NCI-H2196 (cell line): ENCODE data around the gene MAEA.

Experiments used
- DNase-seq: peaks from one replicate; lab custom pipeline; 2025; ENCODE audit not compliant: unreplicated experiment; lab: John Stamatoyannopoulos, UW

Gene MAEA

GRCh38 chr4:1349359-1350168 lies 59.9 kb downstream of the MAEA start:
- DNase-seq = no peak

- no peak for DNase-seq
Observed at GRCh38 chr4:1350169-1350520, 60.5 kb downstream of the MAEA start.

DNA sequence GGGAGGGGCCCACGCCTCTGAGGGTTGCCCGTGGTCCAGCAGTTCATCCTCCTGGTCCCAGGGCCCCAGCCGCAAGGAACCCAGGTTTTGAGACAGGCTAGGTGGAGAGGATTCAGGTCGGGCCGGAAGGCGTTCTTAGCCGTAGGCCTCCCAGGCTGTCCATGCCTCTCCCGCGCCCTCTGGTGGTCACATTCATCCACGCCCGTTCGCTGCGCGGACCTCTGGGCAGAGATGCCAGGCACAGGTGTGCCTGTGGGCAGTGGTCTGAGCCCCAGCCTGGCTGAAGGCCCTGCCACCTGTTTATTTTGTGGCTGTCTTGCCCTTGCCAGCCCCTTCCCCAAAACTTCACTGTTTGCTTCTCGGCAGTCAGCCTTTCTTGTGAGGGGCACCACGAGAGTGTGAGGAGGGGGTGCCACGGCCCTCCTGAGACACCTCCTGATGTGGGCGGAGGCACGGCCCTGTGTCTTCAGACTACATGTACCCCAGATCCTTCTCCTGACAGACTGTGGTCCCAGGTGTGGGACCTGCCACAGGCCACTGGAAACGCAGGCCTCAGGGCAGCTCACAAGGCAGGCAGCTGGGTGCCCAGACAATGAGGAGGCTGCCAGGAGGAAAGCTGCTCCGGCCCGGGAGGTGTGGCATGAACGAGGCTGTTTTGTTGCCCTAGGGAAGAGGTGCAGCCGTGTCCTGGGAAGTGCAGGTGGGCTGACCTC lies 62.3 kb downstream of the MAEA start:
- peak; percentile 90 for DNase-seq

DNA sequence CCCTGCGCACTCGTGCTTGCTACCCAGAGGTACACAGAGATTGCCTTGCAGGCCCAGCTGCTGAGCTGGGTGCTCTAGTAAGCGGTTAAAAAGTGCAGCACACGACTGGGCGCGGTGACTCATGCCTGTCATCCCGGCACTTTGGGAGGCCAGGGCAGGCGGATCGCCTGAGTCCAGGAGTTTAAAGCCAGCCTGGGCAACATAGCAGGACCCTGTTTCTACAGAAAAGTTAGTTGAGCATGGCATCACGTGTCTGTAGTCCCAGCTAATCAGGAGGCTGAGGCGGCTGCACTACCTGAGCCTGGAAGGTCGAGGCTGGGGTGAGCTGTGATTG lies 62.8 kb downstream of the MAEA start:
- DNase-seq = no peak

GRCh38 chr4:1353186-1354055 lies 63.7 kb downstream of the MAEA start:
- DNase-seq = no peak

- DNase-seq = no peak
Observed at GRCh38 chr4:1354136-1354982, 64.7 kb downstream of the MAEA start.

DNA sequence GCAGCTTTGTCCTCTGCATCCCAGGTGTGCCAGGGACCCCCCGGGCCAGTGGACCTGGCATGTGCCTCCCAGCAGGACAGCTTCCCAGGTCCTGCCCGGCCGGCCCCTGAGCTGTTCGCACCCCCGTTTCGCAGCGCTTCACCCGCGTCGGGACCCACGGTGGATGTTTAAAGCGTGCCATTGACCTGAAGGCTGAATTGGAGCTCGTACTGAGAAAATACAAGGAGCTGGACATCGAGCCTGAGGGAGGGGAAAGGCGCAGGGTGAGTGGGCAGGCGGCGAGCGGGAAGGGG lies 65.2 kb downstream of the MAEA start:
- DNase-seq = no peak

DNA sequence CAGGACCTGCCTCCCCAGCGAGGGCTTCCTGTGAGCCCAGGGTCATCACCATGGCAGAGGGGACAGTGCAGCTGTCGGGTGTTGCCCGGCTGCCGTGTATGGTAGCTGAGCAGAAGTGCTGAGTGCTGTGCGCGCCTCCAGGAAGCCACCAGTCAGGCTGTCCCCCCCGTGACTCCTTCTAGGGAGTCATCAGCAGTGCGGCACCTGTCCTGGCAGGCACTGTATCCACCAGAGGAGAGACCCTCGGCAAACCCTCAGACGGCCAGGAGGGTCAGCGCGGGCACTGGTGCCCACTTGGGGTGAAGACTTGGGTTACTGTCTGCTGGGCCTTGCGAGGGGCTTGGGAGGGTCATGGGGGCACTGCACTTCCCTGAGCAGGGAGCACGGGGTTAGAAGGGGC lies 65.7 kb downstream of the MAEA start:
- no peak for DNase-seq

GRCh38 chr4:1356181-1356998 lies 66.7 kb downstream of the MAEA start:
- DNase-seq = peak; percentile 63

GRCh38 chr4:1357356-1358248 lies 67.9 kb downstream of the MAEA start:
- no peak for DNase-seq

DNA sequence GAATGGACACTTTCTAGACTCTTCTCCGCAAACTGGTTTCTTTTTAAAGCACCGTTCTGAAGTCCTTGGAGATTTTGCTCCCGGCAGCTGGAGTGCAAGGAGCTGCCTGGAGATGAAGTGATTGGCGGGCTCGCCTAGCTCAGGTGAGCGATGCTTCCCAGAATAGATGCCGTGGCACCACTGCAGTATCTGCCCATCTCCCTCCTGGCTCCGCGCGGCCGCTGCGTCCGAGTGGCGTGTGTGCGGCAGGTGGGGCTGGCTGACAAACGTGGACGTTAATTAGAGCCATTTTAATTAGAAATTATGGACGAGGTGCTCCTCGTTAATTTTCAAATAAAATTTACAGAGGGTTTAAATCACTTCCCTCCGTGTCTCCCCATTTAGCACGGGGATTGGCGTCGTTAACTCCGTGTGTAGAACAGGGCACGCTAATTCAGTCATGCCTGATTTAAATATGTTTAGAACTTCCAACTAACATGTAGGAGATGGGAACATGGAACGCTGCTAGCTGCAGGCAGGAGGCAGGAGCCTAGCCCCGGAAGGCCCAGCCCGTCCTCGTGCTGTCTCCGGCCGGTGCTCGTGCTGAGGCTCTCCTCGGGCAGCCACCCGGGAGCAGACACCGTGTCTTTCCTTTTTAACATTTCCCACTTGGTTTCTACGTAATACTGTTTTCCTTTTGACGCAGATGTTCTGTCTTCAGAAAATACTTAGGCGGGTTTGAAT lies 68.9 kb downstream of the MAEA start:
- DNase-seq = no peak

DNA sequence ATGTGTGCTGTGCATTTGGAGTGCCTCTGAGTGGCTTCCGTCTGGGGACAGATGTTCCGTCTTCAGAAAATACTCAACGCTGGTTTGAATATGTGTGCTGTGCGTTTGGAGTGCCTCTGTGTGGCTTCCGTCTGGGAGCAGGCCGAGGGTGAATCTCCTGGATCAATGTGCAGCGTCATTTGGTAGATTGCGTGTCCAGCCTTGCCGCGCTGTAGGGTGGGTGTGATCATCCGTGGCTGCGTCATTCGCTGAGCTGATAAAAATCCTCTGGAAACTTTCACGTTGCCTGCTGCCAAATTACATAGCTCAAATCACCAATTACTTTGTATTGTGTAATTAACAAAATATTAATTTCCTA lies 69.4 kb downstream of the MAEA start:
- no peak for DNase-seq

DNA sequence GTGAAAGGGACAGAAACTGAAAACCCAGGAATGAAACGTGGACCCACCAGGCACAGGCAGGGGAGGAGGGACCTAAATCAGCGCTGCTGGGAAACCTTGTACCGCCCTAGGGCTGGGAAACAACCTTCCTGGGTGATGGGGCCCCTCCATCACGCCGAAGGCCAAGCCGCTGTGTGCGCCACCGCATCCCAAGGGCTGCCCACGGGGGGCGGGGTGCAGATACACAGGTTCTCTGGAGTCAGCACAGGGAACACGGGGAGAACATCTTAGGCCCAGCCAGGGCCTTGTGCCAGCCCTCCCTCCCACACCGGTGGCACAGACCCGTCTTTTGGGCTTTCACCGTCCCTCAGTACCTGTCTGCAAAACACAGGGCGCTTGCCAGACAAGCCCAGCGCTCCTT lies 70.3 kb downstream of the MAEA start:
- DNase-seq = no peak

GRCh38 chr4:1360423-1361283 lies 71.0 kb downstream of the MAEA start:
- no peak for DNase-seq

DNA sequence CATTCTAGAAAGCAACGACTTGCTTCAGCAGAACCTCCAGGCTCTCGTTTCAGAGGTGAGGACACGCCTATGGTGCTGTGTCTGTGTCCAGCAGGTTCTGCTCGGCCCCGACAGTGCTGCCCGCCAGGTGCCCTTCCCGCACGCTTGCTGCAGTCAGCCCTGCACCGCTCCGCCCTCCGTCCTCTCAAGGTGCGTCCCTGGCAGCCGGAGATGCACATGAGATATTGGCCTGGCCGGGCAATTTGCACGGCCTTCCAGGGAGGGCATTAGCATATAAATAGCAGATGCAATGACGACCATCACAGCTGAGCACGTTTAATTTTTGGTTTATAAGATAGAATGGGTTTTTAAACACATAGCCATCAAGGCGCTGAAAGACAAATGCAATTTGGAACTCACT lies 71.7 kb downstream of the MAEA start:
- no peak for DNase-seq

GRCh38 chr4:1362046-1362445 lies 72.4 kb downstream of the MAEA start:
- no peak for DNase-seq

- DNase-seq = no peak
Observed at GRCh38 chr4:1362521-1362920, 72.8 kb downstream of the MAEA start.

DNA sequence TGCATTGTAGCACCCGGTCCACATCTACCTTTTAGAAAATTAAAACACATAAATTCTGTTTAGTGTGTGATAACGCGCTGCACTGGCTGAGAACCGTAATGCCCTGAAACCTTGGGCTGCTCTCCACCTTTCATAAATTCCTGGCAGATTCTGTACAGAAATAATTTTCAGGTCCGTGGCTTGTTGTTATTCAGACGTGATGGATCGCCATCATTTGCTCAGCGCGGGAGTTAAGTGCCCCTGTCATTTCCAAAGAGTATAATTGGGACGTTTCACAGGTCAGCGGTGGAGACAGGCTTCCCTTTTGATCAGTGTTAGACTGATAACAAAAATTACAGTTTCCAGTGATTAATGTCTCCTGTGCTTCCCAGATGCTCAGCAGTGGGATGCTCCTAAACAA lies 73.8 kb downstream of the MAEA start:
- DNase-seq = no peak
